ENCODE results near the gene USP24.
"Not testable (repeated sequence)": the region's sequence is repeated elsewhere in the genome, so short reads cannot be mapped to it uniquely, and the experiment has no call there.

The USP24 gene

GRCh38 chr1:55194851-55195250 is 20.3 kb downstream of the USP24 start:
- TF ChIP-seq CTCF (IDR thresholded peaks at IDR 0.05; ENCODE audit: insufficient read depth, low read depth, low read length, missing control alignments): no peak
- DNase-seq (ENCODE audit: low read depth): no peak

GRCh38 chr1:55192093-55192492 is 23.1 kb downstream of the USP24 start:
- no peak overlapping the region for H3K4me3 ChIP-seq (ENCODE audit: low read length)
- TF ChIP-seq CTCF (IDR thresholded peaks at IDR 0.05; ENCODE audit: insufficient read depth, low read depth, low read length, missing control alignments): no peak
- DNase-seq (ENCODE audit: low read depth): no peak

More at GRCh38 chr1:55194851-55195250, 20.3 kb downstream of the USP24 start:
- H3K4me3 ChIP-seq (ENCODE audit: low read length): no peak overlapping the region

GRCh38 chr1:55191219-55191952 is 23.8 kb downstream of the USP24 start:
- DNase-seq (ENCODE audit: low read depth); H3K4me3 ChIP-seq (ENCODE audit: low read length): not testable (repeated sequence)

GRCh38 chr1:55190109-55190508 is 25.1 kb downstream of the USP24 start:
- no peak for DNase-seq (ENCODE audit: low read depth)
- no peak for TF ChIP-seq CTCF (IDR thresholded peaks at IDR 0.05; ENCODE audit: insufficient read depth, low read depth, low read length, missing control alignments)
- no peak overlapping the region for H3K4me3 ChIP-seq (ENCODE audit: low read length)

- DNase-seq (ENCODE audit: low read depth): no peak
- TF ChIP-seq CTCF (IDR thresholded peaks at IDR 0.05; ENCODE audit: insufficient read depth, low read depth, low read length, missing control alignments): no peak
- H3K4me3 ChIP-seq (ENCODE audit: low read length): no peak overlapping the region
These were observed 26.3 kb downstream of the USP24 start for GRCh38 chr1:55188909-55189308.

GRCh38 chr1:55185832-55186231 is 29.3 kb downstream of the USP24 start:
- DNase-seq (ENCODE audit: low read depth): no peak
- no peak overlapping the region for H3K4me3 ChIP-seq (ENCODE audit: low read length)
- TF ChIP-seq CTCF (IDR thresholded peaks at IDR 0.05; ENCODE audit: insufficient read depth, low read depth, low read length, missing control alignments): no peak

GRCh38 chr1:55184859-55185258 is 30.3 kb downstream of the USP24 start:
- no peak for TF ChIP-seq CTCF (IDR thresholded peaks at IDR 0.05; ENCODE audit: insufficient read depth, low read depth, low read length, missing control alignments)
- no peak overlapping the region for H3K4me3 ChIP-seq (ENCODE audit: low read length)
- no peak for DNase-seq (ENCODE audit: low read depth)

Data from epithelial cell of esophagus (primary cell).